GM21717 (cell line): ENCODE data around the gene HM13.
A peak's percentile ranks its signal among the peaks of the same experiment; 100 is the strongest.
"Not testable (repeated sequence)": the region's sequence is repeated elsewhere in the genome, so short reads cannot be mapped to it uniquely, and the experiment has no call there.

Source experiments
- ATAC-seq: cut with Tn5 transposase; IDR thresholded peaks from one replicate; pipeline ENCODE4 v1.9.1; 2021; ENCODE audit warnings: mild to moderate bottlenecking, moderate library complexity; ENCODE audit not compliant: unreplicated experiment

Gene HM13

GRCh38 chr20:31579941-31580651, 65.9 kb downstream of the HM13 start:
- ATAC-seq = not testable (repeated sequence)

- no peak for ATAC-seq
Observed at GRCh38 chr20:31580706-31581105, 66.5 kb downstream of the HM13 start.

GRCh38 chr20:31581391-31581790, 67.1 kb downstream of the HM13 start:
- ATAC-seq = no peak

GRCh38 chr20:31587545-31588389, 73.5 kb downstream of the HM13 start:
- no peak for ATAC-seq

- ATAC-seq = no peak
Observed at GRCh38 chr20:31590717-31591225, 76.5 kb downstream of the HM13 start.

- no peak for ATAC-seq
Observed at GRCh38 chr20:31593221-31594001, 79.2 kb downstream of the HM13 start.

- ATAC-seq = no peak
Observed at GRCh38 chr20:31594002-31594557, 79.8 kb downstream of the HM13 start.

- ATAC-seq = no peak
Observed at GRCh38 chr20:31594558-31595379, 80.5 kb downstream of the HM13 start.

- no peak for ATAC-seq
Observed at GRCh38 chr20:31595380-31595653, 81.1 kb downstream of the HM13 start.

GRCh38 chr20:31595654-31596411, 81.6 kb downstream of the HM13 start:
- no peak for ATAC-seq

- ATAC-seq = not testable (repeated sequence)
Observed at GRCh38 chr20:31596412-31596715, 82.1 kb downstream of the HM13 start.

DNA sequence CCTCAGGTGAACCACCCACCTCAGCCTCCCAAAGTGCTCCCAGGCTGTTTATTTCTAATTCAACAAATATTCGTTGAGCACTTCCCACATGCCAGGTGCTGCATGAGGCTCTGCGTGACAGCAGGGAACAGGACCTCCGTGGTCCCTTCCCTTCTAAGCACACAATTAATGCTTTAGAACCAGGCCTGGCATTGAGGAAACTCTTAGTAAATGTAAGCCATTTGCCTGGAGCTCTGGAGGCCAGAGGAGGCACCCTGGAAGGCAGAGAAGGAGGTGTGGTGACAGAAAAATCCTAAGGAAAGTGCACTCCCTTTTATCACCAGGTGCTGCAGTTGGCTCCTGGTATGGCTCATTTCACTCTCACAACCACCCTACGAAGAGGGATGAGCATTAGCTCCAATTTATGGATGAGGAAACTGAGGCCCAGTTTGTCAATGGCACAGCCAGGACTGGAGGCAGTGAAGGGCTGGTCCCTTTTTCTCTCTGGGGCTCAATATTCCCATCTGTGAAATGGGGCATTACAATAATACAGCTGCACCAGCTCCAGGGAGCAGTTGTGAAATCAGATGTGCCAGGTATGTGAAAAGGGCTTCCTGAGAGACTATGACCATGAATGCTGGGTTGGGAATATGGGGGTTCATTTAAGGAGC, 82.7 kb downstream of the HM13 start:
- ATAC-seq = no peak

DNA sequence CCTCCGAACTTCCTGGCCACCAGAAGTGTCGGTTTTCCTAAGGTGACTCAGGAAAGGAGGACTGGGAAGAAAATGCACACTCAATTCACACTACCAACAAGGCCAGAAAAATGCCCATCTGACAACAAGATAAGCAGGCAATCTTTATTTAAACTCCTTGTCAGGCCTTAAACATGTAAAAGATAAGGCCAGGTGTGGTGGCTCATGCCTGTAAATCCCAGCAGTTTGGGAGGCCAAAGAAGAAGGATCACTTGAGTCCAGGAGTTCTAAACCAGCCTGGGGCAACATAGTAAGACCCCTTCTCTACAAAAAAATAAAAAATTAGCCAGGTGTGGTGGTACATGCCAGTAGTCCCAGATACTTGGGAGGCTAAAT, 83.2 kb downstream of the HM13 start:
- no peak for ATAC-seq

GRCh38 chr20:31602431-31602778, 88.2 kb downstream of the HM13 start:
- ATAC-seq = no peak

- peak; percentile 77 for ATAC-seq
Observed at GRCh38 chr20:31602779-31603441, 88.7 kb downstream of the HM13 start.

DNA sequence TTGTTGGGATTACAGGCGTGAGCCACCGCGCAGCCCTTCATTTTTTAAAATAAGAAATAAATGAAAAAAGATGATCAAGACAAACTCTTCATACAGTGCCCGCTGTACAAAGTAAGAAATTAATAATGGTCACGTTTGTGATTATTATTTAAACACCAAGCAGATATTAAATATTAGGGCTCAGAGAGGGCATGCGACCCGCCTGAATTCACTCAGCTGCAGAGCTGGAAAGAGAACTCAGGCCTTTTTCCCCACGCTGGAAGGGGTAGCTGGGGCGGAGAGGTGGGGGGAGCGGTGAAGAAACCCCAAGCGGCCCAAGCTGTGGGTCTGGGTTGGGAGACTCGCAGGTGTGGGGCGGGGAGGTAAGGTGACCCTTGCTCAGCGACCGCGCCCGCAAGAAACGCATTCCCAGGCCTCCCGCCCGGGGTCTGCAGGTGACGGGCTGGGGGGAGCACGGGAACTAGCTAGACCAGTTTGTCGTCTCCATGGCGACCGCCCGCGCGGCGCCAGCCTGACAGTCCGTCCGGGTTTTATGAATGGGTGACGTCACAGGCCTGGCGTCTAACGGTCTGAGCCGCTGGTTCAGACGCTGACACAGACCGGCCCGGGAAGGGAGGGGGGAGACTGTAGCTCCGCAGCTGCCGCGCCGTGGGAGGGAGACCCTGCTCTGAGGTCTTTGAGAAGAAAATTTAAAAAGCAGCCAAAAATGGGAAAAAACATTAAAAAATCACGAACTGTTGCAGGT, 89.8 kb downstream of the HM13 start:
- no peak for ATAC-seq

DNA sequence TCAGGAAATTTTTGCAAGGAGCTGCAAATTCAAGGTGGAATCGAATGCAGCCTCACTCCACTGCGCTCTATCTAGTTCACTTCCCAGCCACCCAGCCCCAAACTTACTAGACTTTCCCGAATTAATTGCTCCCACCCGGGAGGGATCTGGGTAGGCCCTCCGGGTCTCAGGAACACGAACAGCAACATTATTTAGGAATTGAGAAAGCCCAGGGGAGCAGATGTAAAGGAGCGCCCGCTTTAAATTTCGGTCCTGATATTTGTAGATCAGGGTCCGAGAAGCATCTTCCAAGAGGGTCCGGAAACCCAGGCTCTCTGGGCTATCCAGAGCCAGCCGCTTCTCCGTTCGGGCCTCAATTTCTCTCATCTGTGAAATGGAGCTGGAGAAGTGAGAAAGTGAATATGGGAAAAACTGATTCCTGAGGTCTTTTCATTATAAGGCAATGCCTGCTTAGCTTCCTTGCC, 90.4 kb downstream of the HM13 start:
- ATAC-seq = no peak
